Activated CD8-positive, alpha-beta memory T cell treated with anti-CD3 and anti-CD28 coated beads for 1 hour (primary cell): ENCODE data around the gene FAAH.

Source experiments
- DNase-seq, 2 donors: peaks; one replicate each; pipeline ENCODE4 v3.0.0-alpha.2; 2020; ENCODE audit warnings: low read depth in 1 of 2; ENCODE audit errors: extremely low read depth in 1 of 2

The FAAH gene

GRCh38 chr1:46400421-46400820 is 6.3 kb downstream of the FAAH start:
- no peak for DNase-seq

DNA sequence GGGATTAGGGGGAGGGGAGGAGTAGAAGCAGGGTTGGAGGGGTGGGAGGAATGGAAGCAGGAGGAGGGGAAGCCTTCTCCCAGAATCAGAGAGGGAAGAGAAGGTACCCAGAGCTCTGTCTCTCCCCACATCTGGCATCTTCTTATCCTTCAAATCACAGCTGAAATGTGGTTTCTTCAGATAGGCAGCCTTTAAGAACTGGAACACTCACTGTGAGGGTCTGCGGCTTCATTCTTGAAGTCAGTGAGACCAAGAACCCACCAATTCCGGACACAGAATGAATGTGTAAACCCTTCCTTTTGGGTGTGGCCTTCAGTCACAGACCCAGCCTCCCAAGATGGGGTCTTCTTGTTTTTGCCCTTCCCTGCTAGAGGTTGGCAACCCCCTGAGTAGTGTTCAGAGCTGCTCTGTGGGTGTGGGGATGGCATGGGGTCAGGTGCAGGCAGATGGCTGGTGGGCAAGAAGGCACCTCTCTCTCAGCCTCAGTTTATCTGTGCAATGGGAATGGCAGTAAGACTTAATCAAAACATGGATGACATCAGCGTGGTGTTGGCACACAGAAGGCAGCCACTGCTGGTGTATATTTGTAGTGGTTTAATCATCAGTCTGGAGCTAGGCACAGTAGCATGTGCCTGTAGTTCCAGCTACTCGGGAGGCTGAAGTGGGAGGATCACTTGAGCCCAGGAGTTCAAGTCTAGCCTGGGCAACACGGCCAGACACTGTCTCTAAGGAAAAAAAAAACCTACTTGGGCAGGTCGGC is 7.2 kb downstream of the FAAH start:
- no peak for DNase-seq

DNA sequence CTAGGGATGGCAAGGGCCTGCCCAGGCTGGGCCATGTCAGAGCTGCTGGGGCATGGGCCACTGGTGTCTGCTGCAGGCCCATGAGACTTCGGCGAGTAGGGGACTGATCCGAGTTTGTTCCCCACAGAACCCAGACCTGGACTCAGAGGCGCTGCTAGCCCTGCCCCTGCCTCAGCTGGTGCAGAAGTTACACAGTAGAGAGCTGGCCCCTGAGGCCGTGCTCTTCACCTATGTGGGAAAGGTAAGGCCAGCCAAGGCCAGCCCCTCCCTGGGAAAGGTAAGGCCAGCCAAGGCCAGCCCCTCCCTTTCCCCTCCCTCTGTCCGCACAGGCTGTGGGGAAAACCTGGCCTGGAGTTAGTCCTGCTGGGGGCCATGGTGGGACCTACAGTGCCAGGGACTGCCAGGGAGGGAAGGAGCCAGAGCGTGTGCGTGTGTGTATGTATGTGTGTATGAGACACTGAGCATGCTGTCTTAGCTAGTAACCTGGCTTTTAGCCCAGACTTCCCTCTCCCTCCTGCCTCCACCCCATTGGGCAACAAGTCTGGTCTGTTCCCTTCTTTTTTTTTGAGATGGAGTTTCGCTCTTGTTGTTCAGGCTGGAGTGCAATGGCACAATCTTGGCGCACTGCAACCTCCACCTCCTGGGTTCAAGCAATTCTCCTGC is 8.0 kb downstream of the FAAH start:
- no peak for DNase-seq

DNA sequence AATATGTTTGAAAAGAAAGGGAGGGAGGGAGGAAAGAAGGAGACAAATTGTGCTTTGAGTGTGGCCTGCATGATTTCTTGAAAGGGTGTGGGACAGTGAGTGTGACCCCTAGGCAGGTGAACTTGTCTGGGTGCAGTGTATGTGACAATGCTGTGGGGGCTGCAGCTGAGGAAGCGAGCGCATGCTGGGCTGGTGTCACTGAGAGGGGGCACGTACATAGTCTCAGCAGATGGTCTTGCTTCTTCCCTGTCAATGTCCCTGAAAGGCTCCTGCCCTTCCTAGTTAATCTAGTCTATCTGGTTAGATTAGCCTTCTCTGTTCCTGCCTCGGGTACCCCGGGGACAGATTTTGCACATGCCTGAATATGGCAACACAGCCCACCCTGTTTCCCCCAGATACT is 9.8 kb downstream of the FAAH start:
- no peak for DNase-seq

DNA sequence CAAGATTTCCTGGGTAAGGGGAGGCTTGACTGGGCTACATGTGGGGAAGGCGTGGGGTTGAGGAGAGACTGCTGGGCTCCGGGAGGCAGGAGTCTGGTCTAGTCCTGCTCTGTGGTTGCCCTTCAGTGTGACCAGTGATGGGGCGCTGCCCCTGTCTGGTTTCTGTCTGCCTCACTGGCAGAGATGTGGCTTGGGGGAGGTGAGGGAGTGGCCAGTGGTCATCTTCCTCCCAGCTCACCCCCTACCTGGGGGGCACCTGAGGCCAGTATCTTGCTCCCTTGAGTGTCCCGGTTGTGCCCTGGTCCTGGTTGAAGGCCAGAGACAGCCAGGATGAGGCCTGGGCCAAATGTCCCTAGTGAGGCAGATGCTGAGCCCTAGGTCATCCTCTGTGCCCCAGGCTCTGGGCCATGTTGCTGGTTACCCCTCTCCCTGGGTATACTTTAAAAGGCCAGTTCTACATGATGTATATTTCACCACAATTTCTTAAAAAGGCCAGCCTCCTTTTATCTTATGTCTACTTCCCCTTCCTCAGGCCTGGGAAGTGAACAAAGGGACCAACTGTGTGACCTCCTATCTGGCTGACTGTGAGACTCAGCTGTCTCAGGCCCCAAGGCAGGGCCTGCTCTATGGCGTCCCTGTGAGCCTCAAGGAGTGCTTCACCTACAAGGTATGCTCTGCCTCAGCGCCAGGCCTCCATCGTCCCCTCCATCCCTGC is 10.5 kb downstream of the FAAH start:
- no peak for DNase-seq

- DNase-seq = no peak
Measured at GRCh38 chr1:46405197-46405555, 11.1 kb downstream of the FAAH start.

- no peak for DNase-seq
Measured at GRCh38 chr1:46405724-46406123, 11.6 kb downstream of the FAAH start.

DNA sequence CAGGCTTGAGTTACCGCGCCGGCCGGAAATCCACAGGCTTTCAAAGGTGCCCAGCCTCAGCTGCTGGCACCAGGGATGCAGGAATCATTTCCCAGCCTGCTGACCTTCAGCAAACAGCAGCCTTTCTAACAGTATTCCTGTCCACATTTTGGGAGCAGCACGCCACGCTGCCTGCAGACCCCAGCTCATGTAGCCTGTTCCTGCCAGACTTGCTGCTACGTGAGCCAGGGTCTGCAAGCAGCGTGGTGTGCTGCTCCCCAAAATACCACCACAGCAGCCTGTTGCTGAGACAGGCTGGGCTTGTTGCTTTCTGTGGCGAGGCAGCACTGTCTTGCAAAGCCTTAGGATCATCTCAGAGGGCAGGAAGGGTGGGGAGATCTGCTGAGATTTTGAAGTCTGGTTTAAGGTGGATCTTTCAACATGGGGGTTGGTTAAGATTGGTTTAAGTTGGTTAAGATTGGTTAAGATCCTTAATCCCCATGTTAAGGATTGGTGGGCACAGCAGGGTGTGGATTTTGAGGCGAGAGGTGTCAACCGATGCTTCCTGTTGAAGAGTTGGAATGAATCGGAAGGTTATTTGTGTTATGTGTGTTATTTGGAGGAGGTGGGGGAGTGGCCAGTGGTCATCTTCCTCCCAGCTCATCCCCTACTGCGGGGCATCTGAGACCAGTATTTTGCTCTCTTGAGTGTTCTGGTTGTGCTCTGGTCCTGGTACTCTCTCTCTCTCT is 12.9 kb downstream of the FAAH start:
- no peak for DNase-seq

GRCh38 chr1:46407636-46408035 is 13.5 kb downstream of the FAAH start:
- DNase-seq = no peak

DNA sequence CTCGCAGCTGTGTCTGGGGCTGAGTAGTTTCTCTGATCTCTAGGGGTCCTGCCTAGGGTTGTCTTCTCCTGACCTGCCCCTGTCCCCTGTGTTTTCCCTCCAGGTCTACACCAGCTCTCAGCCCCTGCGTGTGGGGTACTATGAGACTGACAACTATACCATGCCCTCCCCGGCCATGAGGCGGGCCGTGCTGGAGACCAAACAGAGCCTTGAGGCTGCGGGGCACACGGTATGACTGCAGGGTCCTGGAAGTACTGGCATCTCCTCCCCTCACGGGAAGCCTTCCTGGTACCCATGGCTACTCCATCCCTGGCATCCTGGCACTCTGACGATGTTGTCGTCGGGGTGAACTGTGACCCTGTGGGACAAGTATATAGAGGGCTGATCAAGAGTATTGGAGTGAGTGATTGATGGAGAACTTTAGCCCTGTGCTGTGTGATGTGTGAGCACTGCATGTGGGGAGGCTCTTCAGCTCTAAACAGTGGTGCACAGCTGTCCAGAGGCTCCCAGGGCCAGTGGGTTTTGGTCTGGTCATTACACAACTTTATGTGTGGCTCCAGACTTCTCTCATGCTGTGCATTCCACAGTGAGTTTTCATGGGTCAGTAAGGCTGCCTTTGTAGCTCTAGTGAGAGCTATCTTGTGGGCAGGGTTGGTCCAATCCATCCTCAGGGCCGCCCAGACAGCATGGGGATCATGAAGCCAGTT is 14.4 kb downstream of the FAAH start:
- no peak for DNase-seq

DNA sequence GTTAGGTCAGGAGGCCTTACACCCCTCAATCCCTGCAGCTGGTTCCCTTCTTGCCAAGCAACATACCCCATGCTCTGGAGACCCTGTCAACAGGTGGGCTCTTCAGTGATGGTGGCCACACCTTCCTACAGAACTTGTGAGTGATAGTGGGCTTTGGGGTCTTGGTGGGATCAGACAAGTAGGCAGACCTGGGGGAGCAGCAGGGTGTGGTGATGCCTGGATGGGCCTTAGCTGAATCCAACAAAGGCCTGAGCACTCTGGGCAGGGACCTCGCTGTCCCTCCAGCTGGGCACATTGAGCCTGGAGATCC is 14.9 kb downstream of the FAAH start:
- DNase-seq = no peak

DNA sequence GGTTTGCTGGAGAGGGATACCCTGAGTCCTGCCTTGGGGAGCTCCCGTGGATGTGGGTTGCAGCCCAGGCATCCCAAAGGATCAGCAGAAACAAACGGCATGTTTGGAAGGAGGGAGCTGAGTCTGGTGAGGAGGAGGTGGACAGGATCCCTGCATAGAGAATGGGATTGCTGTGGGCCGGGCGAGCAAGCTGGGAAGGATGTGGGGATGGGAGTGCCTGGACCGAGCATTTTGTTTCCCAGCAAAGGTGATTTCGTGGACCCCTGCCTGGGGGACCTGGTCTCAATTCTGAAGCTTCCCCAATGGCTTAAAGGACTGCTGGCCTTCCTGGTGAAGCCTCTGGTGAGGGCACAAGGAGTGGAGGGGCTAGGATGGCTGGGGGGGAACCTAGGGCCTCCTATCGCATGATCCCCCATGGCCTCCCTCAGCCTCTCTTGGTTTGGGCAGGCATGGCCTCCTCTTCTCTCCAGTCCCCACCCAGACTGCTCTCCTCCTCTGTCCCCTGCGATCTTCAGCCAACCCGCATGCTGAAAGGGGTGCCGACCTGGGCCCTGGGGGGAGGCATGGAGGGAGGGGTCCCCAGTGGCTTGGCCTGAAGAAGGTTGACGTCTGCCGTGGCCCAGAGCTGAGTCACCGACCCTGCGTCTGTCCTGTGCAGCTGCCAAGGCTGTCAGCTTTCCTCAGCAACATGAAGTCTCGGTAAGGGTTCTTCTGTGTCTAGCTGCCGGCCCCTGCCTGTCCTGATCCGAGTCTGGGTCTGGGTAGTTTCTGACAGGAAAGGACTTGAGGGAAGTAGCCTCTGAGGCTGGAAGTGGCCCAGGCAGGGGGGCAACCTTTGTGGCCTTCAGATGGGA is 16.3 kb downstream of the FAAH start:
- no peak for DNase-seq

GRCh38 chr1:46411010-46411405 is 16.9 kb downstream of the FAAH start:
- no peak for DNase-seq

DNA sequence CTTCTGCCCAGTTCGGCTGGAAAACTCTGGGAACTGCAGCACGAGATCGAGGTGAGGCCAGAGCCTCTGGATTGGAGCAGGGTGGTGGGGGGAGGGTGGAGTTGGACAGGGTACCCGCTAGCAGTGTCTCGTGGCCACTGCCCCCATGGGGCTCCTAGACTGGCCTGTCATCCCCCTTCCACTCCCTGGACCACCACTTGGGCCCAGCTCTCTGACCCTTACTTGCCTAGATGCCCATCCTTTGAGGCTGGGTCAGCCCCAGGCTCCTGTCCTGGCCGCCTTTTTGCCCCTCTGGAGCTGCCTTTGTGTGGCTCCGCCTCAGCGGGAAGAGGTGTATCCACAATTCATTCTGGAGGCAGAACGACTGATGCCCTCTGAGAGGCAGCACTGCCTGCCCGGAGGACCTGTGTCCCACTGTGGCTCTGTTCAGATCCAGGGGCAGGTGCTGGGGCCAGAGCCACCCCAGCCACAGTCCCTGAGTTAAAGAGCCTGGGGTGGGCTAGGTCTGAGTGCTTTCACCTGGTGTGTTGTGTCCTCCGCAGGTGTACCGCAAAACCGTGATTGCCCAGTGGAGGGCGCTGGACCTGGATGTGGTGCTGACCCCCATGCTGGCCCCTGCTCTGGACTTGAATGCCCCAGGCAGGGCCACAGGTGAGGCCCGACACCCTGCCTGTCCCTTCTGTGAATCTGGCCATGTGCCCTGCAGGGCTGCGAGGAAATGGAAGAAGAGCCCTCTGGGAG is 17.7 kb downstream of the FAAH start:
- no peak for DNase-seq

DNA sequence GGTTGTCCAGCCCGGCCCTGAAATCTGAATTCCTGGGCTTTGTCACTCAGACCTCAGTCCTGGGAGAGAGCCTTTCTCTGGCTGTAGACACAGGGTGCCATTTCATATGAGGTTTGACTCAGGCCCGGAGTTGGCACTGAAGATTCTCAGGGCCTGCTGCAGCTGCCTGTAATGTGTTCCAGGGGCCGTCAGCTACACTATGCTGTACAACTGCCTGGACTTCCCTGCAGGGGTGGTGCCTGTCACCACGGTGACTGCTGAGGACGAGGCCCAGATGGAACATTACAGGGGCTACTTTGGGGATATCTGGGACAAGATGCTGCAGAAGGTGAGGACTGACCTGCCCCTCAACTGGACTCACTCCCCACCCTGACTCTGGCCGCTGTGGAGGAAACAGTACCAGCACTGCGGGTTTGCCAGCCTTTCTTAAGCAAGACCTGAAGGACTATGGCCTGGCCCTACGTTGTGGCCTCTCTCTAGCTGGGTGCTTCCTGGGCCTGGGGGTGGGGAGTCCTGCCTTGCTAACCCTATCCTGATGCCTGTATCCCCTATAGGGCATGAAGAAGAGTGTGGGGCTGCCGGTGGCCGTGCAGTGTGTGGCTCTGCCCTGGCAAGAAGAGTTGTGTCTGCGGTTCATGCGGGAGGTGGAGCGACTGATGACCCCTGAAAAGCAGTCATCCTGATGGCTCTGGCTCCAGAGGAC is 18.9 kb downstream of the FAAH start:
- DNase-seq = no peak

GRCh38 chr1:46413596-46413985 is 19.5 kb downstream of the FAAH start:
- DNase-seq = no peak

- DNase-seq = no peak
Measured at GRCh38 chr1:46415514-46415913, 21.4 kb downstream of the FAAH start.

- no peak for DNase-seq
Measured at GRCh38 chr1:46418976-46419375, 24.9 kb downstream of the FAAH start.

- DNase-seq = no peak
Measured at GRCh38 chr1:46420533-46420915, 26.4 kb downstream of the FAAH start.
